Fibroblast of lung (primary cell): ENCODE data around the gene L3MBTL4. TPM values are rescaled to one million over a fixed set of nuclear protein-coding genes. Genes with fewer than 3 reads are reported as not detected.

Experiments
- DNase-seq, 2 donors: peaks; one replicate each; pipeline versions ENCODE4 v3.0.0 to v3.0.0-alpha.2; 2010; ENCODE audit warnings: low read depth in 2 of 2
- H2AFZ ChIP-seq: 2 replicates; pipeline ENCODE4 v1.5.1; 2012; ENCODE audit warnings: low read length, control low read depth, inconsistent platforms
- H3K27ac ChIP-seq: 2 replicates; pipeline ENCODE4 v1.5.1; 2011; ENCODE audit warnings: low read length, control low read depth; ENCODE audit not compliant: insufficient read depth
- H3K27me3 ChIP-seq: 2 replicates; pipeline ENCODE4 v1.5.1; 2011; ENCODE audit warnings: mild to moderate bottlenecking, low read length; ENCODE audit not compliant: control insufficient read depth, insufficient read depth
- H3K36me3 ChIP-seq: 2 replicates; pipeline ENCODE4 v1.5.1; 2011; ENCODE audit warnings: low read length; ENCODE audit not compliant: control insufficient read depth, insufficient read depth
- H3K4me1 ChIP-seq: 2 replicates; pipeline ENCODE4 v1.5.1; 2011; ENCODE audit warnings: low read length; ENCODE audit not compliant: control insufficient read depth, insufficient read depth; ENCODE audit errors: extremely low read depth
- H3K4me2 ChIP-seq: 2 replicates; pipeline ENCODE4 v1.5.1; 2011; ENCODE audit warnings: low read length, control low read depth; ENCODE audit not compliant: insufficient read depth; ENCODE audit errors: extremely low read depth
- H3K4me3 ChIP-seq, 4 experiments: fragments of 200-600 bp in 1 of 4; sonication (generic) in 1 of 4; replicated peaks in 1 of 4; 2 replicates each; pipeline ENCODE4 v1.5.1; 2011 to 2016; ENCODE audit warnings: low read length in 4 of 4, low read depth in 3 of 4, mild to moderate bottlenecking in 3 of 4, control low read depth in 2 of 4, inconsistent platforms in 1 of 4, mixed read lengths in 1 of 4; ENCODE audit not compliant: insufficient read depth in 1 of 4; ENCODE audit errors: control extremely low read depth in 1 of 4
- H3K79me2 ChIP-seq: 2 replicates; pipeline ENCODE4 v1.5.1; 2012; ENCODE audit warnings: mild to moderate bottlenecking, low read length, inconsistent platforms; ENCODE audit not compliant: control insufficient read depth, insufficient read depth
- H3K9ac ChIP-seq: 2 replicates; pipeline ENCODE4 v1.5.1; 2011; ENCODE audit warnings: mild to moderate bottlenecking, low read length, control low read depth; ENCODE audit not compliant: insufficient read depth
- H3K9me3 ChIP-seq: 2 replicates; pipeline ENCODE4 v1.5.1; 2012; ENCODE audit warnings: low read depth, low read length; ENCODE audit not compliant: control insufficient read depth, insufficient read depth
- H4K20me1 ChIP-seq: 2 replicates; pipeline ENCODE4 v1.5.1; 2011; ENCODE audit warnings: low read length; ENCODE audit not compliant: control insufficient read depth, insufficient read depth; ENCODE audit errors: extremely low read depth
- CTCF ChIP-seq, 2 donors: IDR thresholded peaks in 1 of 2; conservative IDR thresholded peaks in 1 of 2; 1 replicate in 1 of 2; 2 replicates in 1 of 2; pipeline ENCODE4 v1.5.1; 2011 to 2012; ENCODE audit warnings: low read length in 2 of 2, control low read depth in 1 of 2, inconsistent platforms in 1 of 2, low read depth in 1 of 2, mild to moderate bottlenecking in 1 of 2
- EZH2 ChIP-seq: IDR thresholded peaks from 2 replicates; pipeline ENCODE4 v1.5.1; 2012; ENCODE audit warnings: low read length, control low read depth, mild to moderate bottlenecking; ENCODE audit errors: missing control alignments
- polyA plus RNA-seq, 2 donors: library from polyadenylated mRNA; depleted of rRNA in 1 of 2; stranded (reverse) in 1 of 2; unstranded in 1 of 2; fragments of >200 nt; gene quantifications; 2 replicates each; pipeline ENCODE4 v1.2.1, GENCODE V29; 2011 to 2012; ENCODE audit warnings: missing spikeins in 1 of 2
- total RNA-seq: library from RNA; depleted of rRNA; stranded (reverse); fragments of >200 nt; gene quantifications from 2 replicates; pipeline ENCODE4 v1.2.1, GENCODE V29; 2014

Gene L3MBTL4
- total and polyA plus RNA-seq, 2 donors (not counting 1 experiment from before 2014, with no cell fraction given) = 0.06 to 0.33 TPM

GRCh38 chr18:6357668-6358067, 57.0 kb downstream of the L3MBTL4 start:
- H3K4me1 ChIP-seq = no peaks in the 10 kb centered on the region

GRCh38 chr18:6355789-6356589, 58.7 kb downstream of the L3MBTL4 start:
- Histone ChIP-seq H3K36me3 (no peaks in the 10 kb centered on the region), H3K9ac (no peak overlapping the region), H3K79me2 (no peaks in the 10 kb centered on the region), H2AFZ (no peak overlapping the region), H3K4me2 (no peak overlapping the region), H3K4me1 (no peaks in the 10 kb centered on the region), H3K27me3 (no peaks in the 10 kb centered on the region), H3K27ac (no peak overlapping the region), H3K4me3 (no peak overlapping the region), H3K9me3 (no peaks in the 10 kb centered on the region), H4K20me1 (no peaks in the 10 kb centered on the region)
- peak; percentile 33 to 71 for DNase-seq
- TF ChIP-seq EZH2 = no peak

More at GRCh38 chr18:6357668-6358067, 57.0 kb downstream of the L3MBTL4 start:
- no peak overlapping the region for H3K27ac ChIP-seq
- no peak overlapping the region for H2AFZ ChIP-seq
- H3K9me3 ChIP-seq = no peaks in the 10 kb centered on the region
- H3K79me2 ChIP-seq = no peaks in the 10 kb centered on the region
- no peak overlapping the region for H3K4me2 ChIP-seq
- H3K4me3 ChIP-seq = no peak overlapping the region
- no peaks in the 10 kb centered on the region for H3K36me3 ChIP-seq
- no peak overlapping the region for H3K9ac ChIP-seq
- no peak for TF ChIP-seq CTCF (conservative IDR thresholded peaks at IDR 0.05 in 1 of 2, IDR thresholded peaks at IDR 0.05 in 1 of 2; ENCODE audit: low read depth in 1 of 2, low read length in 2 of 2)
- TF ChIP-seq EZH2 = no peak
- no peaks in the 10 kb centered on the region for H3K27me3 ChIP-seq
- no peaks in the 10 kb centered on the region for H4K20me1 ChIP-seq
- DNase-seq = no peak

- Histone ChIP-seq H3K36me3 (no peaks in the 10 kb centered on the region), H3K79me2 (no peaks in the 10 kb centered on the region), H2AFZ (no peak overlapping the region), H3K27ac (no peak overlapping the region), H3K9ac (no peak overlapping the region), H3K4me3 (no peak overlapping the region), H3K27me3 (no peaks in the 10 kb centered on the region), H3K4me1 (no peaks in the 10 kb centered on the region), H3K9me3 (no peaks in the 10 kb centered on the region), H4K20me1 (no peaks in the 10 kb centered on the region), H3K4me2 (no peak overlapping the region)
- no peak for DNase-seq
- TF ChIP-seq EZH2 = no peak
- TF ChIP-seq CTCF (conservative IDR thresholded peaks at IDR 0.05 in 1 of 2, IDR thresholded peaks at IDR 0.05 in 1 of 2; ENCODE audit: low read depth in 1 of 2, low read length in 2 of 2) = no peak
Measured at GRCh38 chr18:6352275-6352674, 62.4 kb downstream of the L3MBTL4 start.
